Right lobe of liver (tissue), 4 donors: Measurements from ENCODE around the gene HSPA12A.

Experiments
- CTCF ChIP-seq, 4 donors: fragments of 200-600 bp in 3 of 4; fragments of 450-650 bp in 1 of 4; IDR thresholded peaks; one replicate each; pipeline versions ENCODE4 v1.5.1 to v1.8.0; 2016 to 2022; ENCODE audit warnings: antibody characterized with exemption in 4 of 4, mild to moderate bottlenecking in 2 of 4
- POLR2A ChIP-seq: fragments of 450-650 bp; IDR thresholded peaks from one replicate; pipeline ENCODE4 v1.6.1; 2017; ENCODE audit warnings: antibody characterized with exemption, mild to moderate bottlenecking
- donor health status: DM: no; HTN: no; CAD: no.
- donor health status: DM: no; HTN: no; CAD: no.
- donor health status: DM: no; HTN: yes; CAD: no.

GRCh38 chr10:116718058-116718457 is 24.3 kb downstream of the HSPA12A start:
- TF ChIP-seq CTCF (IDR thresholded peaks at IDR 0.05) (no peak), POLR2A (no peak)
